Mesodermal cell (in vitro differentiated cells): ENCODE data around the gene NLRP3.

Experiments
- H3K27ac ChIP-seq: 2 replicates; pipeline ENCODE4 v1.7.0; 2013; ENCODE audit warnings: mild to moderate bottlenecking, low read depth, low read length, moderate library complexity; ENCODE audit not compliant: severe bottlenecking
- H3K36me3 ChIP-seq: 2 replicates; pipeline ENCODE4 v1.7.1; 2013; ENCODE audit warnings: mild to moderate bottlenecking, low read length, moderate library complexity; ENCODE audit not compliant: control insufficient read depth, insufficient read depth
- H3K4me1 ChIP-seq: one replicate; pipeline ENCODE4 v1.7.1; 2013; ENCODE audit warnings: mild to moderate bottlenecking, low read length; ENCODE audit not compliant: insufficient read depth, control insufficient read depth, poor library complexity, severe bottlenecking
- H3K4me3 ChIP-seq: 2 replicates; pipeline ENCODE4 v1.7.0; 2013; ENCODE audit warnings: low read length, control low read depth, mild to moderate bottlenecking; ENCODE audit not compliant: insufficient read depth, poor library complexity, severe bottlenecking; ENCODE audit errors: extremely low read depth
- H3K9me3 ChIP-seq: 2 replicates; pipeline ENCODE4 v1.7.1; 2013; ENCODE audit warnings: mild to moderate bottlenecking, low read length, moderate library complexity; ENCODE audit not compliant: control insufficient read depth
- WGBS, 2 experiments: methylation state at CpG; one replicate each; pipeline ENCODE4 v1.1.5; 2013; ENCODE audit warnings: missing lambda C conversion rate in 2 of 2; ENCODE audit not compliant: insufficient coverage in 2 of 2; 5-methylcytosine and 5-hydroxymethylcytosine counted together

Gene NLRP3

DNA sequence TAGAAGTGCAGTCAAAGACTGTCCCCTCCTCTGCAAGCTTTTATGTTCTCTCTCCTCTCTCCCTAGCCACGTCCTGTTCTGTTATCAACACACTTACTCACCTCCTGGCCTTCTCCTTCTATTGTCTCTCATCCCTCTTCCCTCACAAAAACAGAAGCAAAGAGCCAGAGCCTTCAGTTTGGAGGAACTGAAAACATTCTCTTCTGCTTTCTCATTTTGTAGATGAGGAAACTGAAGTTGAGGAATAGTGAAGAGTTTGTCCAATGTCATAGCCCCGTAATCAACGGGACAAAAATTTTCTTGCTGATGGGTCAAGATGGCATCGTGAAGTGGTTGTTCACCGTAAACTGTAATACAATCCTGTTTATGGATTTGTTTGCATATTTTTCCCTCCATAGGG, 1.9 kb downstream of the NLRP3 start:
- Histone ChIP-seq H3K4me3 (no peak overlapping the region), H3K4me1 (peaks cover 4% of the 10 kb centered on the region), H3K9me3 (no peaks in the 10 kb centered on the region), H3K27ac (no peak overlapping the region), H3K36me3 (no peaks in the 10 kb centered on the region)
- 94 to 97% methylated on average over 5 of the region's 5 CpGs for WGBS, 2 experiments

DNA sequence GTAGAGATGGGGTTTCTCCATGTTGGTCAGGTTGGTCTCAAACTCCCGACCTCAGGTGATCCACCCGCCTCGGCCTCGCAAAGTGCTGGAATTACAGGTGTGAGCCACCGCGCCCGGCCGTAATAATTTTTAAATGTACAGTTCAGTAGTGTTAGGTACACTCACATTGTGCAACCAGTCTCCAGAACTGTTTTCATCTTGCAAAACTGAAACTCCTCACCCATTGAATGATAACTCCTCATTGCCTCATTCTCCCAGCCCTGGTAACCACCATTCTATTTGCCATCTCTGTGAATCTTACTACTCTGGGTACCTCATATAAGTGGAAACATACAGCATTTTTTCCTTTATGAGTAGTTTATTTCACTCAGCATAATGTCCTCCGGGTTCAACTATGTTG, 3.4 kb downstream of the NLRP3 start:
- no peak overlapping the region for H3K27ac ChIP-seq
- WGBS, 2 experiments: 65 to 100% methylated on average over 1 to 8 of the region's 9 CpGs
- no peaks in the 10 kb centered on the region for H3K9me3 ChIP-seq
- H3K4me3 ChIP-seq: no peak overlapping the region
- no peaks in the 10 kb centered on the region for H3K36me3 ChIP-seq
- peaks cover 4% of the 10 kb centered on the region for H3K4me1 ChIP-seq

- 89% methylated on average over 2 of the region's 2 CpGs; no CpG with 5 or more reads in 1 of the 2 experiments for WGBS, 2 experiments
- H3K4me1 ChIP-seq: no peaks in the 10 kb centered on the region
- H3K9me3 ChIP-seq: no peaks in the 10 kb centered on the region
- no peak overlapping the region for H3K27ac ChIP-seq
- H3K36me3 ChIP-seq: no peaks in the 10 kb centered on the region
- no peak overlapping the region for H3K4me3 ChIP-seq
Measured at GRCh38 chr1:247421074-247421473, 5.1 kb downstream of the NLRP3 start.

DNA sequence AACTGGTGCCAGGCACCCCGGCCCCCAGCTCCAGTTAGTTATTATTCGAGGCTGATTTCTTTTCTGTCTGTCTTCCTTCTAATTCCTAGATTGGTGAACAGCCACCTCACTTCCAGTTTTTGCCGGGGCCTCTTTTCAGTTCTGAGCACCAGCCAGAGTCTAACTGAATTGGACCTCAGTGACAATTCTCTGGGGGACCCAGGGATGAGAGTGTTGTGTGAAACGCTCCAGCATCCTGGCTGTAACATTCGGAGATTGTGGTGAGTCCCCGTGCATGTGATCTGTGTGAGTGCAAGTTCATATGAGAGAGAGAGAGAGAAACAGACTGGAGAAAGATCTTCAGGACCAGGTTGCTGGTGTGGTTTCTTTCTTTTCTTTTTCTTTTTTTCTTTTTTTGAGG, 13.5 kb downstream of the NLRP3 start:
- H3K4me3 ChIP-seq: no peak overlapping the region
- no peak overlapping the region for H3K27ac ChIP-seq
- H3K36me3 ChIP-seq: no peaks in the 10 kb centered on the region
- no peaks in the 10 kb centered on the region for H3K9me3 ChIP-seq
- H3K4me1 ChIP-seq: no peaks in the 10 kb centered on the region
- 74 to 85% methylated on average over 4 of the region's 6 CpGs for WGBS, 2 experiments

- H3K9me3 ChIP-seq: no peaks in the 10 kb centered on the region
- no peaks in the 10 kb centered on the region for H3K36me3 ChIP-seq
- no peak overlapping the region for H3K4me3 ChIP-seq
- H3K4me1 ChIP-seq: no peaks in the 10 kb centered on the region
- 67% methylated on average over 1 of the region's 1 CpG; no CpG with 5 or more reads in 1 of the 2 experiments for WGBS, 2 experiments
- H3K27ac ChIP-seq: no peak overlapping the region
Measured at GRCh38 chr1:247430434-247430833, 14.5 kb downstream of the NLRP3 start.

DNA sequence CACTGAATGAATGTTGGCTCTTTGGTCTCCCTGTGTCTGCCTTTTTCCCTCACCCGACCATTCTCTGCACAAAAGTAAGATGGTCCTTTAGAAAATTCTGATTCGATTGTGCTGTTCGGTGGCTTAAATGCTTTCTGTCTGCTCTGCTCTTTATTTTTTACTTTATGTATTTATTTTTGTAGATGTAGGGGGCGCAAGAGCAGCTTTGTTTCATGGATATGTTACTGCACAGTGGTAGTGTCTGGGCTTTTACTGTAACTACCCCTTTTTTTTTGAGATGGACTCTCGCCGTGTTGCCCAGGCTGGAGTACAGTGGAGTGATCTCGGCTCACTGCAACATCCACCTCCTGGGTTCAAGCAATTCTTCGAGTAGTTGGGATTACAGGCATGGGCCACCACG, 15.7 kb downstream of the NLRP3 start:
- H3K4me1 ChIP-seq: no peaks in the 10 kb centered on the region
- no peaks in the 10 kb centered on the region for H3K36me3 ChIP-seq
- H3K4me3 ChIP-seq: no peak overlapping the region
- H3K9me3 ChIP-seq: no peaks in the 10 kb centered on the region
- WGBS, 2 experiments: 89 to 96% methylated on average over 6 of the region's 9 CpGs
- no peak overlapping the region for H3K27ac ChIP-seq

DNA sequence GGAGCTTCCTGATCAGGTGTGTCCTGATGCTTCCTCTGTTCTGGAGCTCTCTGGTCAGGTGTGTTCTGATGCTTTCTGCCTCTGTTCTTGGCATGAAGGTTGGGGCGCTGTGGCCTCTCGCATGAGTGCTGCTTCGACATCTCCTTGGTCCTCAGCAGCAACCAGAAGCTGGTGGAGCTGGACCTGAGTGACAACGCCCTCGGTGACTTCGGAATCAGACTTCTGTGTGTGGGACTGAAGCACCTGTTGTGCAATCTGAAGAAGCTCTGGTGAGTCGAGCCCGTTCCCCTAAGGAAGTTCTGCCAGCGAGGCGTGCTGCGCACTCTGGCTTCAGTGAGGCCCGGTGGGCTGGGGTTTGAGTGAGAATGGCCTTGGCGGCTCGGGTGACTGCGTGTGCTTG, 18.0 kb downstream of the NLRP3 start:
- H3K4me3 ChIP-seq: no peak overlapping the region
- WGBS, 2 experiments: 93 to 98% methylated on average over 12 to 14 of the region's 15 CpGs
- H3K4me1 ChIP-seq: no peaks in the 10 kb centered on the region
- H3K36me3 ChIP-seq: no peaks in the 10 kb centered on the region
- no peak overlapping the region for H3K27ac ChIP-seq
- no peaks in the 10 kb centered on the region for H3K9me3 ChIP-seq

DNA sequence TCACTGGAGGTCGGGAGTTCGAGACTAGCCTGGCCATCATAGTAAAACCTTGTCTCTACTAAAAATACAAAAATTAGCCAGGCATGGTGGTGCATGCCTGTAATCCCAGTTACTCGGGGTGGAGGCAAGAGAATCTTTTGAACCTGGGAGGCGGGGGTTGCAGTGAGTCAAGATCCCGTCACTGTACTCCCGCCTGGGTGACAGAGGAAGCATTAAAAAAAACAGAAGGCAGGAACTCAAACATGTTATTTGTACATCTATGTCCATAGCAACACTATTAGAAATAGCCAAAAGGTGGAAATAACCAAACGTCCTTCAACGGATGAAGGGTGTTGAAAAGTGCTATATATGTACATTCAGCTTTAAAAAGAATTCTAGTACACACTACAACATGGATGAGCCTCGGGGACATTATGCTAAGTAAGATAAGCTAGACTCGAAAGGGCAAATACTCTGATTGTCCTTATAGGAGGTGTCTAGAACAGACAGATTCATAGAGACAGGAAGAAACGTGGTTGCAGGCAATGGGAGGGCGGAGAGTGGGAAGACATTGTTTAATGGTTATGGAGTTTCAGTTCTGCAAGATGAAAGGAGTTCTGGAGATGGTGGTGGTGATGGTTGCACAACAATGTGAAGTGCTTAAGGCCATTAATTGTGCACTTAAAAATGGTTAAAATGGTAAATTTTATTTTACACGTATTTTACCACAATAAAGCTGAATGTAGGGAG, 19.2 kb downstream of the NLRP3 start:
- WGBS, 2 experiments: 81 to 89% methylated on average over 6 to 10 of the region's 13 CpGs

GRCh38 chr1:247435759-247436147, 19.8 kb downstream of the NLRP3 start:
- H3K36me3 ChIP-seq: no peaks in the 10 kb centered on the region
- 97 to 100% methylated on average over 1 to 3 of the region's 3 CpGs for WGBS, 2 experiments
- H3K4me1 ChIP-seq: no peaks in the 10 kb centered on the region
- H3K27ac ChIP-seq: no peak overlapping the region
- H3K4me3 ChIP-seq: no peak overlapping the region
- no peaks in the 10 kb centered on the region for H3K9me3 ChIP-seq

More for the DNA sequence above, 19.2 kb downstream of the NLRP3 start:
- no peaks in the 10 kb centered on the region for H3K36me3 ChIP-seq
- H3K9me3 ChIP-seq: no peaks in the 10 kb centered on the region
- no peak overlapping the region for H3K4me3 ChIP-seq
- no peaks in the 10 kb centered on the region for H3K4me1 ChIP-seq
- H3K27ac ChIP-seq: no peak overlapping the region

- Histone ChIP-seq H3K4me1 (no peaks in the 10 kb centered on the region), H3K27ac (no peak overlapping the region), H3K36me3 (no peaks in the 10 kb centered on the region), H3K9me3 (no peaks in the 10 kb centered on the region), H3K4me3 (no peak overlapping the region)
- WGBS, 2 experiments: 86 to 89% methylated on average over 10 to 11 of the region's 17 CpGs
Measured at GRCh38 chr1:247437551-247438505, 21.9 kb downstream of the NLRP3 start.
